HG03139 (cell line): ENCODE measurements around the gene SCEL.
"Not testable (repeated sequence)": the region's sequence is repeated elsewhere in the genome, so short reads cannot be mapped to it uniquely, and the experiment has no call there.

Experiments
- ATAC-seq: cut with Tn5 transposase; IDR thresholded peaks from one replicate; pipeline ENCODE4 v1.9.1; 2021; ENCODE audit not compliant: unreplicated experiment

The SCEL gene

GRCh38 chr13:77650409-77650808, 114.9 kb downstream of the SCEL start:
- no peak for ATAC-seq

- no peak for ATAC-seq
These were observed 117.8 kb downstream of the SCEL start for GRCh38 chr13:77653301-77653700.

GRCh38 chr13:77660016-77660415, 124.5 kb downstream of the SCEL start:
- ATAC-seq, result not testable (repeated sequence)

GRCh38 chr13:77660841-77661250, 125.3 kb downstream of the SCEL start:
- ATAC-seq, result no peak

- ATAC-seq, result not testable (repeated sequence)
These were observed 126.8 kb downstream of the SCEL start for GRCh38 chr13:77662301-77662700.

GRCh38 chr13:77662831-77663230, 127.3 kb downstream of the SCEL start:
- not testable (repeated sequence) for ATAC-seq

- ATAC-seq, result no peak
These were observed 139.3 kb downstream of the SCEL start for GRCh38 chr13:77674852-77675251.

GRCh38 chr13:77678691-77679235, 143.3 kb downstream of the SCEL start:
- ATAC-seq, result no peak

GRCh38 chr13:77687799-77688198, 152.3 kb downstream of the SCEL start:
- ATAC-seq, result no peak

GRCh38 chr13:77691871-77692270, 156.4 kb downstream of the SCEL start:
- ATAC-seq, result no peak

GRCh38 chr13:77692746-77693448, 157.4 kb downstream of the SCEL start:
- no peak for ATAC-seq

GRCh38 chr13:77693449-77693940, 158.0 kb downstream of the SCEL start:
- ATAC-seq, result no peak
